ENCODE results near the gene PHLDB2. TPM values are rescaled to one million over a fixed set of nuclear protein-coding genes. Genes with fewer than 3 reads are reported as not detected.

PHLDB2 gene
- total RNA-seq, 1 experiment from 2014 or later = 143 TPM

DNA sequence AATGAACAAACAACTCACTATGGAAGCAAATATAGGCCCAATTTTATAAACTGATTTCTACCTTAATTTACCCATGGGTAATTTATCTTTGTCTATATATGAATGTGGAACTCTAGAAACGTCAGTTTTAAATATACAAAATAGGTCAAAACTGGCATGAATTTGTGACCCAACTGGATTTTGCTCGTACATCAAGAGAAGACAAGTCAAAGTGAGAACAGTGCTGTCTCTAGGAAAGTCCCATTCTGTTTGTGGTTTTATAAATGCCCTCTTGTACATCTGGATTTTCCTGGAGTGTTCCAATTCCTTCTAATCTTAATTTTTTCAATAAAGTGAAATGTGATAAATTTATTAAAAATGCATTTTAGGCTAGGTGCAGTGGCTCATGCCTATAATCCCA, 69.5 kb downstream of the PHLDB2 start:
- no peak for TF ChIP-seq ELF1 (IDR thresholded peaks at IDR 0.05; ENCODE audit: borderline replicate concordance, low read depth)
- TF ChIP-seq RAD21 (IDR thresholded peaks at IDR 0.05; ENCODE audit: low read depth) = no peak
- TF ChIP-seq, protein P1, sequence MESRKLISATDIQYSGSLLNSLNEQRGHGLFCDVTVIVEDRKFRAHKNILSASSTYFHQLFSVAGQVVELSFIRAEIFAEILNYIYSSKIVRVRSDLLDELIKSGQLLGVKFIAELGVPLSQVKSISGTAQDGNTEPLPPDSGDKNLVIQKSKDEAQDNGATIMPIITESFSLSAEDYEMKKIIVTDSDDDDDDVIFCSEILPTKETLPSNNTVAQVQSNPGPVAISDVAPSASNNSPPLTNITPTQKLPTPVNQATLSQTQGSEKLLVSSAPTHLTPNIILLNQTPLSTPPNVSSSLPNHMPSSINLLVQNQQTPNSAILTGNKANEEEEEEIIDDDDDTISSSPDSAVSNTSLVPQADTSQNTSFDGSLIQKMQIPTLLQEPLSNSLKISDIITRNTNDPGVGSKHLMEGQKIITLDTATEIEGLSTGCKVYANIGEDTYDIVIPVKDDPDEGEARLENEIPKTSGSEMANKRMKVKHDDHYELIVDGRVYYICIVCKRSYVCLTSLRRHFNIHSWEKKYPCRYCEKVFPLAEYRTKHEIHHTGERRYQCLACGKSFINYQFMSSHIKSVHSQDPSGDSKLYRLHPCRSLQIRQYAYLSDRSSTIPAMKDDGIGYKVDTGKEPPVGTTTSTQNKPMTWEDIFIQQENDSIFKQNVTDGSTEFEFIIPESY (IDR thresholded peaks at IDR 0.05; ENCODE audit: extremely low read depth, insufficient replicate concordance, low read length) = no peak
- TF ChIP-seq, protein P2, sequence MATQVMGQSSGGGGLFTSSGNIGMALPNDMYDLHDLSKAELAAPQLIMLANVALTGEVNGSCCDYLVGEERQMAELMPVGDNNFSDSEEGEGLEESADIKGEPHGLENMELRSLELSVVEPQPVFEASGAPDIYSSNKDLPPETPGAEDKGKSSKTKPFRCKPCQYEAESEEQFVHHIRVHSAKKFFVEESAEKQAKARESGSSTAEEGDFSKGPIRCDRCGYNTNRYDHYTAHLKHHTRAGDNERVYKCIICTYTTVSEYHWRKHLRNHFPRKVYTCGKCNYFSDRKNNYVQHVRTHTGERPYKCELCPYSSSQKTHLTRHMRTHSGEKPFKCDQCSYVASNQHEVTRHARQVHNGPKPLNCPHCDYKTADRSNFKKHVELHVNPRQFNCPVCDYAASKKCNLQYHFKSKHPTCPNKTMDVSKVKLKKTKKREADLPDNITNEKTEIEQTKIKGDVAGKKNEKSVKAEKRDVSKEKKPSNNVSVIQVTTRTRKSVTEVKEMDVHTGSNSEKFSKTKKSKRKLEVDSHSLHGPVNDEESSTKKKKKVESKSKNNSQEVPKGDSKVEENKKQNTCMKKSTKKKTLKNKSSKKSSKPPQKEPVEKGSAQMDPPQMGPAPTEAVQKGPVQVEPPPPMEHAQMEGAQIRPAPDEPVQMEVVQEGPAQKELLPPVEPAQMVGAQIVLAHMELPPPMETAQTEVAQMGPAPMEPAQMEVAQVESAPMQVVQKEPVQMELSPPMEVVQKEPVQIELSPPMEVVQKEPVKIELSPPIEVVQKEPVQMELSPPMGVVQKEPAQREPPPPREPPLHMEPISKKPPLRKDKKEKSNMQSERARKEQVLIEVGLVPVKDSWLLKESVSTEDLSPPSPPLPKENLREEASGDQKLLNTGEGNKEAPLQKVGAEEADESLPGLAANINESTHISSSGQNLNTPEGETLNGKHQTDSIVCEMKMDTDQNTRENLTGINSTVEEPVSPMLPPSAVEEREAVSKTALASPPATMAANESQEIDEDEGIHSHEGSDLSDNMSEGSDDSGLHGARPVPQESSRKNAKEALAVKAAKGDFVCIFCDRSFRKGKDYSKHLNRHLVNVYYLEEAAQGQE (IDR thresholded peaks at IDR 0.05; ENCODE audit: low read depth) = no peak
- TF ChIP-seq, protein P3, sequence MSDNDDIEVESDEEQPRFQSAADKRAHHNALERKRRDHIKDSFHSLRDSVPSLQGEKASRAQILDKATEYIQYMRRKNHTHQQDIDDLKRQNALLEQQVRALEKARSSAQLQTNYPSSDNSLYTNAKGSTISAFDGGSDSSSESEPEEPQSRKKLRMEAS (IDR thresholded peaks at IDR 0.05) = no peak
- TF ChIP-seq, protein P4, sequence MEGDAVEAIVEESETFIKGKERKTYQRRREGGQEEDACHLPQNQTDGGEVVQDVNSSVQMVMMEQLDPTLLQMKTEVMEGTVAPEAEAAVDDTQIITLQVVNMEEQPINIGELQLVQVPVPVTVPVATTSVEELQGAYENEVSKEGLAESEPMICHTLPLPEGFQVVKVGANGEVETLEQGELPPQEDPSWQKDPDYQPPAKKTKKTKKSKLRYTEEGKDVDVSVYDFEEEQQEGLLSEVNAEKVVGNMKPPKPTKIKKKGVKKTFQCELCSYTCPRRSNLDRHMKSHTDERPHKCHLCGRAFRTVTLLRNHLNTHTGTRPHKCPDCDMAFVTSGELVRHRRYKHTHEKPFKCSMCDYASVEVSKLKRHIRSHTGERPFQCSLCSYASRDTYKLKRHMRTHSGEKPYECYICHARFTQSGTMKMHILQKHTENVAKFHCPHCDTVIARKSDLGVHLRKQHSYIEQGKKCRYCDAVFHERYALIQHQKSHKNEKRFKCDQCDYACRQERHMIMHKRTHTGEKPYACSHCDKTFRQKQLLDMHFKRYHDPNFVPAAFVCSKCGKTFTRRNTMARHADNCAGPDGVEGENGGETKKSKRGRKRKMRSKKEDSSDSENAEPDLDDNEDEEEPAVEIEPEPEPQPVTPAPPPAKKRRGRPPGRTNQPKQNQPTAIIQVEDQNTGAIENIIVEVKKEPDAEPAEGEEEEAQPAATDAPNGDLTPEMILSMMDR (IDR thresholded peaks at IDR 0.05 in 2 of 3, conservative IDR thresholded peaks at IDR 0.05 in 1 of 3; ENCODE audit: borderline replicate concordance in 1 of 3, insufficient read depth in 1 of 3, low read depth in 2 of 3, low read length in 2 of 3) = no peak
- no peak for TF ChIP-seq JUND (IDR thresholded peaks at IDR 0.05)
- TF ChIP-seq TCF7L2 (IDR thresholded peaks at IDR 0.05; ENCODE audit: borderline replicate concordance, extremely low read depth, insufficient read depth, insufficient read length) = no peak
- TF ChIP-seq EZH2 (IDR thresholded peaks at IDR 0.05) = no peak
- no peak for TF ChIP-seq CEBPB (IDR thresholded peaks at IDR 0.05; ENCODE audit: low read depth)
- no peak for TF ChIP-seq POLR2A (IDR thresholded peaks at IDR 0.05; ENCODE audit: borderline replicate concordance, extremely low read depth, insufficient read depth, insufficient read length)
- TF ChIP-seq EZH2phosphoT487 (IDR thresholded peaks at IDR 0.05; ENCODE audit: borderline replicate concordance) = no peak
- TF ChIP-seq FOSL1 (IDR thresholded peaks at IDR 0.05; ENCODE audit: low read depth) = no peak
- TF ChIP-seq SP1 (IDR thresholded peaks at IDR 0.05; ENCODE audit: low read depth) = no peak
- no peak for TF ChIP-seq SIN3A (IDR thresholded peaks at IDR 0.05; ENCODE audit: low read depth)
- H3K4me2 ChIP-seq (ENCODE audit: low read length) = peak overlapping the region; percentile 3; the same call in 1 of the 2 replicates
- peaks cover 0 to 43% of the 10 kb centered on the region in 2 experiments; a peak in 1 of 4 replicates for H3K36me3 ChIP-seq (ENCODE audit: control insufficient read depth in 1 of 2, insufficient read depth in 2 of 2, low read length in 2 of 2)
- ChIA-PET POLR2A (interaction anchor here (0.6 to 4.4 kb wide), 4 partner anchors 8 to 50 kb away, joined by 3 to 23 read pairs (median 10); partner anchors contain the start of gene ABHD10), RAD21 (ENCODE audit: low non-redundant PET in 1 of 2, low total read pairs in 2 of 2, uncharacterized antibody in 2 of 2, unreplicated experiment in 2 of 2) (no interaction called here), CTCF (no interaction called here)
- peak overlapping the region; percentile 49 for H3K9ac ChIP-seq (ENCODE audit: low read length)
- H4K20me1 ChIP-seq (ENCODE audit: insufficient read depth) = no peaks in the 10 kb centered on the region
- DNase-seq (ENCODE audit: low read depth, low spot score) (no peak), ATAC-seq (no peak)
- H3K4me3 ChIP-seq (replicated peaks in 1 of 2; ENCODE audit: low read depth in 1 of 2, low read length in 2 of 2) = no peak overlapping the region
- H3K27ac ChIP-seq (ENCODE audit: low read depth, low read length) = peak overlapping the region; percentile 96
- H2AFZ ChIP-seq (ENCODE audit: low read depth, low read length, poor library complexity, severe bottlenecking) = no peak overlapping the region
- no peaks in the 10 kb centered on the region for H3K27me3 ChIP-seq (ENCODE audit: insufficient read depth, low read length)
- no TSS peak for BruUV-seq (replicated peaks)
- H3K9me3 ChIP-seq (ENCODE audit: control insufficient read depth in 1 of 2, insufficient read depth in 1 of 2, low read depth in 1 of 2, low read length in 2 of 2) = no peaks in the 10 kb centered on the region
- H3K4me1 ChIP-seq (ENCODE audit: control insufficient read depth in 1 of 2, insufficient read depth in 2 of 2, low read length in 2 of 2) = peaks cover 74 to 98% of the 10 kb centered on the region in 2 experiments
- H3K79me2 ChIP-seq (ENCODE audit: insufficient read depth, low read length) = peaks cover 90% of the 10 kb centered on the region
- intact Hi-C loops (cut with micrococcal nuclease) = no loop called here
- H3K9me2 ChIP-seq (ENCODE audit: insufficient read depth) = no peaks in the 10 kb centered on the region
